A549 (cell line): ENCODE data around the gene TSC22D2. TPM values are rescaled to one million over a fixed set of nuclear protein-coding genes. Genes with fewer than 3 reads are reported as not detected.

Experiments
- ATAC-seq, 2 experiments: fragments of 200-7000 bp in 1 of 2; fragments of >200 bp in 1 of 2; cut with Nextera tagmentation in 1 of 2; cut with Tn5 transposase in 1 of 2; 3 replicates each; pipeline versions ENCODE4 v1.8.0 to v1.9.1; 2018 to 2020; ENCODE audit warnings: mild to moderate bottlenecking in 1 of 2, moderate library complexity in 1 of 2
- CTCF ChIA-PET: fragments of 300-600 bp; sonication (Branson Sonifier 250); formaldehyde crosslinking; extraction: SDS; loops from one replicate; lab custom pipeline; 2021; ENCODE audit warnings: antibody characterized with exemption, inconsistent platforms; lab: Yijun Ruan, JAX
- POLR2A ChIA-PET: fragments of 350-600 bp; formaldehyde crosslinking; extraction: SDS; loops from one replicate; lab custom pipeline; 2021; ENCODE audit warnings: antibody characterized with exemption, inconsistent platforms; lab: Yijun Ruan, JAX
- DNase-seq, 2 experiments: peaks; one replicate each; pipeline versions ENCODE4 v3.0.0 to v3.0.0-alpha.2; 2011 to 2016; ENCODE audit warnings: low read depth in 1 of 2, low spot score in 1 of 2
- FAIRE-seq: peaks from 2 replicates; lab custom pipeline; 2011; peaks lifted over from hg19 to GRCh38; lab: Jason Lieb, UNC
- H3K27ac ChIP-seq, 2 experiments: fragments of >200 bp; sonication (Bioruptor Twin); formaldehyde crosslinking; 3 replicates each; pipeline ENCODE4 v1.5.1; 2016 to 2017
- H3K4me1 ChIP-seq: fragments of >200 bp; sonication (Bioruptor Twin); formaldehyde crosslinking; 3 replicates; pipeline ENCODE4 v1.6.1; 2016
- H3K4me2 ChIP-seq: fragments of >200 bp; sonication (Bioruptor Twin); formaldehyde crosslinking; 3 replicates; pipeline ENCODE4 v1.6.1; 2016
- H3K4me3 ChIP-seq: fragments of >200 bp; sonication (Bioruptor Twin); formaldehyde crosslinking; 3 replicates; pipeline ENCODE4 v1.5.1; 2016
- H3K9me3 ChIP-seq: fragments of >200 bp; sonication (Bioruptor Twin); formaldehyde crosslinking; 3 replicates; pipeline ENCODE4 v1.6.1; 2016
- BHLHE40 ChIP-seq: IDR thresholded peaks from 2 replicates; pipeline ENCODE4 v1.6.1; 2012; ENCODE audit warnings: low read depth, low read length, inconsistent platforms
- CEBPB ChIP-seq, 2 experiments: fragments of >200 bp in 1 of 2; sonication (Bioruptor Twin) in 1 of 2; formaldehyde crosslinking in 1 of 2; IDR thresholded peaks; 2 replicates each; pipeline ENCODE4 v1.6.1; 2012 to 2016
- CHD4 ChIP-seq: fragments of 200-600 bp; sonication (generic); IDR thresholded peaks from 2 replicates; pipeline ENCODE4 v1.6.1; 2016; ENCODE audit warnings: antibody characterized with exemption, mild to moderate bottlenecking, borderline replicate concordance
- EHMT2 ChIP-seq: fragments of 200-600 bp; sonication (generic); IDR thresholded peaks from 2 replicates; pipeline ENCODE4 v1.6.1; 2016; ENCODE audit warnings: antibody characterized with exemption, low read depth, mild to moderate bottlenecking, moderate library complexity
- EP300 ChIP-seq, 2 experiments: fragments of >200 bp; sonication (Bioruptor Twin); formaldehyde crosslinking; IDR thresholded peaks; 2 replicates in 1 of 2; 3 replicates in 1 of 2; pipeline ENCODE4 v1.6.1; 2016 to 2017
- FOSB ChIP-seq: fragments of 250-450 bp; sonication (Bioruptor Pico); IDR thresholded peaks from 2 replicates; pipeline ENCODE4 v1.5.0; 2020; ENCODE audit warnings: mild to moderate bottlenecking, moderate library complexity
- FOSL2 ChIP-seq, 2 experiments: fragments of 450-650 bp in 1 of 2; fragments of >200 bp in 1 of 2; sonication (Bioruptor Twin) in 1 of 2; formaldehyde crosslinking; IDR thresholded peaks; 2 replicates each; pipeline versions ENCODE4 v1.5.0 to v1.6.1; 2016 to 2020; ENCODE audit warnings: mild to moderate bottlenecking in 1 of 2, moderate library complexity in 1 of 2
- HOXB13 ChIP-seq: fragments of 250-450 bp; sonication (Bioruptor Pico); IDR thresholded peaks from 2 replicates; pipeline ENCODE4 v1.5.0; 2020; ENCODE audit warnings: low read depth, mild to moderate bottlenecking, moderate library complexity
- HOXB5 ChIP-seq: fragments of 250-450 bp; sonication (Bioruptor Pico); IDR thresholded peaks from 2 replicates; pipeline ENCODE4 v1.5.0; 2020; ENCODE audit warnings: mild to moderate bottlenecking, moderate library complexity
- KDM1A ChIP-seq: fragments of 200-600 bp; sonication (generic); IDR thresholded peaks from 2 replicates; pipeline ENCODE4 v1.6.1; 2016; ENCODE audit warnings: low read depth, mild to moderate bottlenecking
- KDM5A ChIP-seq: fragments of 200-600 bp; sonication (generic); IDR thresholded peaks from 2 replicates; pipeline ENCODE4 v1.6.1; 2016; ENCODE audit warnings: antibody characterized with exemption, mild to moderate bottlenecking
- NPAS2 ChIP-seq: fragments of 250-450 bp; sonication (Bioruptor Pico); IDR thresholded peaks from 2 replicates; pipeline ENCODE4 v1.8.0; 2022; ENCODE audit warnings: mild to moderate bottlenecking, moderate library complexity, borderline replicate concordance
- NR3C1 ChIP-seq: fragments of >200 bp; sonication (Bioruptor Twin); formaldehyde crosslinking; IDR thresholded peaks from 3 replicates; pipeline ENCODE4 v1.6.1; 2017
- POLR2A ChIP-seq: IDR thresholded peaks from 2 replicates; pipeline ENCODE4 v1.6.1; 2012; ENCODE audit warnings: mild to moderate bottlenecking, low read length
- RAD21 ChIP-seq, 2 experiments: fragments of >200 bp in 1 of 2; sonication (Bioruptor Twin) in 1 of 2; formaldehyde crosslinking in 1 of 2; IDR thresholded peaks in 1 of 2; conservative IDR thresholded peaks in 1 of 2; 2 replicates in 1 of 2; 3 replicates in 1 of 2; pipeline ENCODE4 v1.6.1; 2012 to 2018; ENCODE audit warnings: inconsistent platforms in 1 of 2
- RNF2 ChIP-seq: fragments of 200-600 bp; sonication (generic); IDR thresholded peaks from 2 replicates; pipeline ENCODE4 v1.6.1; 2016; ENCODE audit warnings: low read depth, mild to moderate bottlenecking, antibody characterized with exemption, moderate library complexity, borderline replicate concordance
- TFCP2L1 ChIP-seq: fragments of 250-450 bp; sonication (Bioruptor Pico); IDR thresholded peaks from 2 replicates; pipeline ENCODE4 v1.5.0; 2021; ENCODE audit warnings: mild to moderate bottlenecking
- TP53 ChIP-seq: fragments of 250-450 bp; sonication (Bioruptor Pico); IDR thresholded peaks from 2 replicates; pipeline ENCODE4 v1.5.0; 2021; ENCODE audit warnings: mild to moderate bottlenecking, moderate library complexity
- ZFP36 ChIP-seq: fragments of 450-650 bp; IDR thresholded peaks from 2 replicates; pipeline ENCODE4 v1.6.1; 2014; ENCODE audit warnings: borderline replicate concordance; ENCODE audit not compliant: partially characterized antibody
- ZNF302 ChIP-seq: fragments of 250-450 bp; sonication (Bioruptor Pico); IDR thresholded peaks from 2 replicates; pipeline ENCODE4 v1.9.0; 2021; ENCODE audit warnings: inconsistent platforms, mild to moderate bottlenecking, moderate library complexity
- WGBS: methylation state at CpG from one replicate; pipeline ENCODE4 v1.1.6; 2017; ENCODE audit errors: missing lambda C conversion rate; 5-methylcytosine and 5-hydroxymethylcytosine counted together
- polyA plus RNA-seq, 4 experiments: library from polyadenylated mRNA; depleted of rRNA in 3 of 4; stranded (reverse); fragments of >200 nt; fragmentation: RNase III in 1 of 4; extraction: RNeasy Plus Mini Kit Qiagen cat#74134 plus additional on column Dnase treatment in 1 of 4; gene quantifications; 2 replicates in 3 of 4; 3 replicates in 1 of 4; pipeline ENCODE4 v1.2.3, GENCODE V29; 2011 to 2017
- TF ChIP-seq, protein P1 (sequence below): fragments of >200 bp; sonication (Bioruptor Twin); formaldehyde crosslinking; IDR thresholded peaks from 3 replicates; pipeline ENCODE4 v1.6.1; 2016
- TF ChIP-seq, protein P2 (sequence below): fragments of 200-600 bp; sonication (generic); IDR thresholded peaks from 2 replicates; pipeline ENCODE4 v1.6.1; 2016; ENCODE audit warnings: antibody characterized with exemption, mild to moderate bottlenecking, moderate library complexity
- TF ChIP-seq, protein P3 (sequence below): fragments of 150-350 bp; IDR thresholded peaks from 2 replicates; pipeline ENCODE4 v1.6.1; 2014; ENCODE audit warnings: low read depth, mild to moderate bottlenecking, low read length
- TF ChIP-seq, protein P4 (sequence below): IDR thresholded peaks from 2 replicates; pipeline ENCODE4 v1.6.1; 2012; ENCODE audit warnings: low read depth, borderline replicate concordance
- TF ChIP-seq, protein P5 (sequence below): IDR thresholded peaks from 2 replicates; pipeline ENCODE4 v1.6.1; 2012

Gene TSC22D2
- polyA plus RNA-seq, 2 of the 4 experiments (the other 2 are of a cell fraction) = 8.8 to 13.9 TPM

DNA sequence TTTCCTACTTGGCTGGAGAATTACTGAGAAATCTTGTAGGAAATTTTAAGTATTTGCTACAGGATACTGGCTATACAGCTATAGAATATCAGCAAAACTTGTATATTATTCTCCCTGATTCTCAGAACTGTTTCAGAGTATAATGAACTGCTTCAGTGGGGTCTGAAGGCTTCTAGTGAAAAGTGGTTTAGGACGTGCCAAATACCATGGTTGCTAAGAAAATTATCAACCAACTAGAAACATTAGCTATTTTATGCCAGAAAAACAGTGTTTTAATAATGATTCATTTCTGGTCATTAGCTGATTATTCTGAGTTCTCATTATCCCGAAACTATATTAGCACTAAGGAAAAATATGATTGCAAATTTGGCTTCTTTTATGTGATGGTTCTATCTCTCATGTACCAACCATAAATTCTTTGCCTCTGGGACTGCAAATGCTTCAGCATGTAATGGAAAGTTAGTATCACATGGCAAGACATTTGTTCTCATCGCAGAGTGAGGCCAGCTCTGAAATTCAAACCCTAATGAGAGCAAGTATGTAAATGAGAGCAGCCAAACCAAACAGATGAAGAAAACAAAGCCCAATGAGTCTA is 11.0 kb upstream of the TSC22D2 start:
- H3K4me2 ChIP-seq = no peak overlapping the region
- TF ChIP-seq ZFP36 (no peak), NPAS2 (CRISPR knock-in tag) (no peak), HOXB13 (CRISPR knock-in tag) (no peak), EHMT2 (no peak), TP53 (CRISPR knock-in tag) (no peak), HOXB5 (CRISPR knock-in tag) (no peak), POLR2A (no peak), KDM1A (no peak), BHLHE40 (no peak), ZNF302 (CRISPR knock-in tag) (no peak), TFCP2L1 (CRISPR knock-in tag) (no peak), EP300 (IDR thresholded peaks at IDR 0.05) (no peak), RAD21 (conservative IDR thresholded peaks at IDR 0.05 in 1 of 2, IDR thresholded peaks at IDR 0.05 in 1 of 2) (no peak)
- TF ChIP-seq, protein P1, sequence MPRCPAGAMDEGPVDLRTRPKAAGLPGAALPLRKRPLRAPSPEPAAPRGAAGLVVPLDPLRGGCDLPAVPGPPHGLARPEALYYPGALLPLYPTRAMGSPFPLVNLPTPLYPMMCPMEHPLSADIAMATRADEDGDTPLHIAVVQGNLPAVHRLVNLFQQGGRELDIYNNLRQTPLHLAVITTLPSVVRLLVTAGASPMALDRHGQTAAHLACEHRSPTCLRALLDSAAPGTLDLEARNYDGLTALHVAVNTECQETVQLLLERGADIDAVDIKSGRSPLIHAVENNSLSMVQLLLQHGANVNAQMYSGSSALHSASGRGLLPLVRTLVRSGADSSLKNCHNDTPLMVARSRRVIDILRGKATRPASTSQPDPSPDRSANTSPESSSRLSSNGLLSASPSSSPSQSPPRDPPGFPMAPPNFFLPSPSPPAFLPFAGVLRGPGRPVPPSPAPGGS = no peak
- TF ChIP-seq, protein P2, sequence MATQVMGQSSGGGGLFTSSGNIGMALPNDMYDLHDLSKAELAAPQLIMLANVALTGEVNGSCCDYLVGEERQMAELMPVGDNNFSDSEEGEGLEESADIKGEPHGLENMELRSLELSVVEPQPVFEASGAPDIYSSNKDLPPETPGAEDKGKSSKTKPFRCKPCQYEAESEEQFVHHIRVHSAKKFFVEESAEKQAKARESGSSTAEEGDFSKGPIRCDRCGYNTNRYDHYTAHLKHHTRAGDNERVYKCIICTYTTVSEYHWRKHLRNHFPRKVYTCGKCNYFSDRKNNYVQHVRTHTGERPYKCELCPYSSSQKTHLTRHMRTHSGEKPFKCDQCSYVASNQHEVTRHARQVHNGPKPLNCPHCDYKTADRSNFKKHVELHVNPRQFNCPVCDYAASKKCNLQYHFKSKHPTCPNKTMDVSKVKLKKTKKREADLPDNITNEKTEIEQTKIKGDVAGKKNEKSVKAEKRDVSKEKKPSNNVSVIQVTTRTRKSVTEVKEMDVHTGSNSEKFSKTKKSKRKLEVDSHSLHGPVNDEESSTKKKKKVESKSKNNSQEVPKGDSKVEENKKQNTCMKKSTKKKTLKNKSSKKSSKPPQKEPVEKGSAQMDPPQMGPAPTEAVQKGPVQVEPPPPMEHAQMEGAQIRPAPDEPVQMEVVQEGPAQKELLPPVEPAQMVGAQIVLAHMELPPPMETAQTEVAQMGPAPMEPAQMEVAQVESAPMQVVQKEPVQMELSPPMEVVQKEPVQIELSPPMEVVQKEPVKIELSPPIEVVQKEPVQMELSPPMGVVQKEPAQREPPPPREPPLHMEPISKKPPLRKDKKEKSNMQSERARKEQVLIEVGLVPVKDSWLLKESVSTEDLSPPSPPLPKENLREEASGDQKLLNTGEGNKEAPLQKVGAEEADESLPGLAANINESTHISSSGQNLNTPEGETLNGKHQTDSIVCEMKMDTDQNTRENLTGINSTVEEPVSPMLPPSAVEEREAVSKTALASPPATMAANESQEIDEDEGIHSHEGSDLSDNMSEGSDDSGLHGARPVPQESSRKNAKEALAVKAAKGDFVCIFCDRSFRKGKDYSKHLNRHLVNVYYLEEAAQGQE = no peak
- TF ChIP-seq, protein P3, sequence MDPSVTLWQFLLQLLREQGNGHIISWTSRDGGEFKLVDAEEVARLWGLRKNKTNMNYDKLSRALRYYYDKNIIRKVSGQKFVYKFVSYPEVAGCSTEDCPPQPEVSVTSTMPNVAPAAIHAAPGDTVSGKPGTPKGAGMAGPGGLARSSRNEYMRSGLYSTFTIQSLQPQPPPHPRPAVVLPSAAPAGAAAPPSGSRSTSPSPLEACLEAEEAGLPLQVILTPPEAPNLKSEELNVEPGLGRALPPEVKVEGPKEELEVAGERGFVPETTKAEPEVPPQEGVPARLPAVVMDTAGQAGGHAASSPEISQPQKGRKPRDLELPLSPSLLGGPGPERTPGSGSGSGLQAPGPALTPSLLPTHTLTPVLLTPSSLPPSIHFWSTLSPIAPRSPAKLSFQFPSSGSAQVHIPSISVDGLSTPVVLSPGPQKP = no peak
- TF ChIP-seq, protein P4, sequence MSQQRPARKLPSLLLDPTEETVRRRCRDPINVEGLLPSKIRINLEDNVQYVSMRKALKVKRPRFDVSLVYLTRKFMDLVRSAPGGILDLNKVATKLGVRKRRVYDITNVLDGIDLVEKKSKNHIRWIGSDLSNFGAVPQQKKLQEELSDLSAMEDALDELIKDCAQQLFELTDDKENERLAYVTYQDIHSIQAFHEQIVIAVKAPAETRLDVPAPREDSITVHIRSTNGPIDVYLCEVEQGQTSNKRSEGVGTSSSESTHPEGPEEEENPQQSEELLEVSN = no peak
- CTCF ChIA-PET = interaction anchor here (0.6 to 2.1 kb wide), 3 partner anchors 10 to 21 kb away, joined by 4 to 5 read pairs (median 5); no protein-coding TSS in a partner anchor
- DNase-seq = no peak
- POLR2A ChIA-PET = interaction anchor here (1.5 kb wide), 1 partner anchor 12 kb away, joined by 5 read pairs; no protein-coding TSS in a partner anchor
- no peak overlapping the region for H3K4me3 ChIP-seq
- H3K27ac ChIP-seq = no peak overlapping the region
- ATAC-seq = no peak
- whole genome bisulfite sequencing = 75% methylated on average over 3 of the region's 3 CpGs
- H3K4me1 ChIP-seq = no peaks in the 10 kb centered on the region
- no peaks in the 10 kb centered on the region for H3K9me3 ChIP-seq
- no peak for FAIRE-seq

DNA sequence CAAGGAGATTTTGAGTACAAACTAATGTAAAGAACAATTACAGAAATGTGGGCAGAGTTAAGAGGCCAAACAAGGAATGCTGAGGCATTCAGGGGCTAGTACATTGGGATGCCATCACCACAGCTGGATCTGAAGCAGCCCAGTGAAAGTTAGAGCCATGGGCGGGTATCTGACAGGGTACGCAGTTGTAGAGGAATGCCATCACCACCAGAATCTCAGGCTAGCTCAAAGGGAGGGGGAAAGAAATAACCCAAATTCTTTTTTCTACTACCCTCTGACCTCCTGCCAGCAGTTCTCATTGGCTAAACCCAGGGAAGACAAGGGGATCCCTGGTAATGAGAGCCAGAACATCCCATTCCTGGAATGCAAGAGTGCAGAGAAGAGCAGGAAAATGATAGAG is 9.0 kb upstream of the TSC22D2 start:
- no peak for FAIRE-seq
- H3K4me1 ChIP-seq = 0 out of 3 replicates have a peak, but pooled peaks cover 2% of the 10 kb centered on the region
- DNase-seq = no peak
- CTCF ChIA-PET = interaction anchor here (1.1 to 1.4 kb wide), 3 partner anchors 9 to 13 kb away, joined by 3 to 6 read pairs (median 3); partner anchors contain the start of gene TSC22D2
- no peaks in the 10 kb centered on the region for H3K9me3 ChIP-seq
- no peak overlapping the region for H3K4me2 ChIP-seq
- no peak overlapping the region for H3K4me3 ChIP-seq
- ATAC-seq = no peak
- H3K27ac ChIP-seq = no peak overlapping the region
- TF ChIP-seq, protein P5, sequence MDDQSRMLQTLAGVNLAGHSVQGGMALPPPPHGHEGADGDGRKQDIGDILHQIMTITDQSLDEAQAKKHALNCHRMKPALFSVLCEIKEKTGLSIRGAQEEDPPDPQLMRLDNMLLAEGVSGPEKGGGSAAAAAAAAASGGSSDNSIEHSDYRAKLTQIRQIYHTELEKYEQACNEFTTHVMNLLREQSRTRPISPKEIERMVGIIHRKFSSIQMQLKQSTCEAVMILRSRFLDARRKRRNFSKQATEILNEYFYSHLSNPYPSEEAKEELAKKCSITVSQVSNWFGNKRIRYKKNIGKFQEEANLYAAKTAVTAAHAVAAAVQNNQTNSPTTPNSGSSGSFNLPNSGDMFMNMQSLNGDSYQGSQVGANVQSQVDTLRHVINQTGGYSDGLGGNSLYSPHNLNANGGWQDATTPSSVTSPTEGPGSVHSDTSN = no peak
- TF ChIP-seq NR3C1 (no peak), CHD4 (no peak), EHMT2 (no peak), NPAS2 (CRISPR knock-in tag) (no peak), FOSL2 (IDR thresholded peaks at IDR 0.05) (no peak), FOSL2 (CRISPR knock-in tag; IDR thresholded peaks at IDR 0.05) (no peak), TP53 (CRISPR knock-in tag) (no peak), POLR2A (no peak), FOSB (CRISPR knock-in tag) (no peak), KDM5A (no peak), RNF2 (no peak), CEBPB (IDR thresholded peaks at IDR 0.05) (no peak), EP300 (IDR thresholded peaks at IDR 0.05) (no peak), HOXB13 (CRISPR knock-in tag) (no peak), BHLHE40 (no peak)
- TF ChIP-seq, protein P3 = no peak
- POLR2A ChIA-PET = no interaction called here
- 100% methylated on average over 2 of the region's 2 CpGs for WGBS
